GM12891 (cell line): ENCODE data around the gene FANCC.

Experiments
- DNase-seq: peaks from one replicate; pipeline ENCODE4 v3.0.0; 2011; ENCODE audit warnings: low spot score; ENCODE audit not compliant: insufficient read length
- FAIRE-seq: peaks from 2 replicates; lab custom pipeline; 2011; peaks lifted over from hg19 to GRCh38; lab: Jason Lieb, UNC
- PAX5 ChIP-seq: IDR thresholded peaks from 2 replicates; pipeline ENCODE4 v1.6.1; 2011; ENCODE audit warnings: low read length, moderate library complexity, mild to moderate bottlenecking; ENCODE audit not compliant: insufficient read depth, severe bottlenecking
- POLR2A ChIP-seq: IDR thresholded peaks from 2 replicates; pipeline ENCODE4 v1.6.1; 2011; ENCODE audit warnings: low read depth, low read length, control low read depth
- POLR2AphosphoS5 ChIP-seq: IDR thresholded peaks from 2 replicates; pipeline ENCODE4 v1.6.1; 2011; ENCODE audit warnings: low read depth, low read length, control low read depth
- POU2F2 ChIP-seq: IDR thresholded peaks from 2 replicates; pipeline ENCODE4 v1.6.1; 2011; ENCODE audit warnings: low read depth, mild to moderate bottlenecking, control low read depth, low read length, moderate library complexity
- SPI1 ChIP-seq: IDR thresholded peaks from 2 replicates; pipeline ENCODE4 v1.6.1; 2011; ENCODE audit warnings: low read depth, low read length, control low read depth
- TAF1 ChIP-seq: IDR thresholded peaks from 2 replicates; pipeline ENCODE4 v1.6.1; 2011; ENCODE audit warnings: low read depth, low read length, control low read depth

The FANCC gene

DNA sequence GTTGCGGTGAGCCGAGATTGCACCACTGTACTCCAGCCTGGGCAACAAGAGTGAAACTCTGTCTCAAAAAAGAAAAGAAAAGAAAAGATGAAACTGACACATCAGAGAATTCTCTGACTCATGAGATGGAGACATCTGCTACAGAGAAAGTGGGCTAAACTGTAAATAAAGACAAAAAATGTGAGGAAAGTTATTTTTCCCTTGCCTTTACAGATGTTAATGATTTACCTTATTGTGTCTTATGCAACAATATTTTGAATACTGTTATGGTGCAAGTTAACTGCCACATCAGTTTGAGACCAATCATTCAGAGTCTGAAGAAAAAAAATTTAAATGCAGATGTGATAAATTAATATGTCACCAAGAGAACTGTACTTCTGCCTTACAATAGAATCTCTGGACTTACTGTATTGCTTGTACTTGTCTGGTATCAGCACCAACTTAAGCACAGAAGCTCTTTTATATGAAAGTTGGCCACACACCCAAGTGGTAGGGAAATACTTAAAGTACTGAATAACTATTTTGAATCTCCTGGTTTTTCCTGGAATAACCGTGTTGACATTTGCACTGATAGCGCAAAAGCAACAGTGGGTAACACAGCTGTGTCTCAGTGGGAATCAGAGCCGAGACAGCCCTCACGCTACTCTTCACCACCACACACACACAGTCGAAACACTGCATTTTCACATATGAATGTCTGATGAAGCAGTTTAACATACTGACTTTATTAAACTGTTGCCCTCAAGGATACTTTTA is 169.9 kb downstream of the FANCC start:
- DNase-seq: no peak
- TF ChIP-seq TAF1: no peak
- FAIRE-seq: no peak

DNA sequence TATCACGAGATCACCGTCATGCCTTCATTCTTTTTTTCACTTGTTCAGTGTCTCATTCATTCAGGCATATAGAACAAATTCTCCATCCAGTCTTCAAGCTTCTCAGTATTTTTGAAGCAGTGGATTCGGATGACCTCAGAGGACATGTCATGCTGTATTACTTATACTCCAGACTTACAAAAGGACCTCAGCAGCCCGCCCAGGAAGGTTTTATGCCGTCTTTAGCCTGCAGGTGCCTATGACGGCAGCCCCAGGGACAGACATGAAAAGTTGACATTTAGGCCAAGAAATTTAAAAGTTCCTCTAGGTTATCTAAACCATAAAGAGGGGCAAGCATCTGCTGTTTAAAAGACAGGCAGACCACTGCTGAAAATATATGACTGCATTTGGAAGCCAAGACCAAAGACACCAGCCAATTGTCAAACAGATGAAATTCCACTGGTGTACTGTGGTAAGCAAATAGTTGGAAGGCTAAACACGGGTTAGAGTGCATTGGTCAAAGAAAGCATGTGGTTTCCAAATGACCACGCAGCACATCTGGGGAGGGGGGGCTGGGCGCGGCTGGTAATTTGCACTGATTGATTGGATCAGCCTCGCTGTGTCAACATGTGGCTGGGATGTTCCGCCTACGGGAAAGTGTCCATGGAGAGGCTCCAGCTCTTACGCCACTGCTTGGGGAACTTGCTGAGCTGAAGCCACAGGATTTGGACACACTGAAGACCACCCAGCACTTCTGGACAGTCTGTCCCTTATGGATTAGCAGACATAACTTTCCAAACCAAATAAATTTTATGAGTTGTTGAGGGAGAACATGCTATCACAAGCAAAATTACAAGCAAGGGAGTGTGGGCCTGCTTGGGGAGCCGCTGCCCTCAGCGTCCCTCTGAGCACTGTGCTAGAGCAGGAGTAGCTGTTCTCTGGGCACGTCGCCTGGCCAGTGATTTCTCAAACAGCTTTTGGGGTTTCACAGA is 173.6 kb downstream of the FANCC start:
- DNase-seq (no peak), FAIRE-seq (no peak)
- no peak for TF ChIP-seq SPI1
- no peak for TF ChIP-seq TAF1
- no peak for TF ChIP-seq POLR2A
- TF ChIP-seq POLR2AphosphoS5: no peak
- TF ChIP-seq POU2F2: no peak
- TF ChIP-seq PAX5: no peak

DNA sequence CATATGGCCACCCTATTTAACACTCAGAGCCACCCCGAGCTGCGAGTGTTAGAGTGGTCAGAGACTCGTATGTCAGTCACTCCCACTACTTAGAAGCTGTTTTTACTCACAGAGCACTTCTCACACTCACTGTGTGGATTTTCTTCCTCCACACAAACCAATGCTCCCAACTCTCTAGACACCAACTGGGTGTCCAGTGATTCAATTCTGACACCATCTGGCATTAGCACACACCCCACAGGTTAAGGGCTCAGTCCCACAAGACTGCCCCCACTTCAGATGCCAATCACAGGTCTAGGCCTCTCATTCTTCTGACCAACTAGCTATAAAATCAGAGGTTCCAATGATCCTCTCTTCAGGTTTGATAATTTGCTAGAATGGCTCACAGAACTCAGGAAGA is 174.8 kb downstream of the FANCC start:
- DNase-seq (no peak), FAIRE-seq (no peak)
- no peak for TF ChIP-seq TAF1
- no peak for TF ChIP-seq POLR2AphosphoS5
- no peak for TF ChIP-seq PAX5
- TF ChIP-seq POLR2A: no peak
- no peak for TF ChIP-seq POU2F2
- no peak for TF ChIP-seq SPI1

DNA sequence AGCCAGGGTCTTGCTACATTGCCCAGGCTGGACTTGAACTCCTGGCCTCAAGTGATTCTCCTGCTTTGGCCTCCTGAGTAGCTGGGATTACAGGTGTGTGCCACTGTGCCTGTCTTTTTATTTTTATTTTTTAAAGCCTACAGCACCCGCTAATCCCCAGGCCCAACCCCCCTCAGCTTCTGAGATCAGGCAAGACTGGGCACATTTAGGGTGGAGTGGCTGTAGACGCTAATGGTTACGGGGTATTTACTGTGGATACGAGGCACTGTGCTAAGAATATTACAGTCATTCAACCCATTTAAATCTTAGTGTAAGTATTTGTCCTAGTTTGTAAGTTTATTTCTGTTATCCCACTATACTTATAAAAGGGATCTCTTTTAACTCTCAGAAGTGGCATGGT is 175.2 kb downstream of the FANCC start:
- DNase-seq: no peak
- TF ChIP-seq POU2F2 (no peak), SPI1 (no peak), POLR2AphosphoS5 (no peak), PAX5 (no peak), TAF1 (no peak), POLR2A (no peak)
- no peak for FAIRE-seq

DNA sequence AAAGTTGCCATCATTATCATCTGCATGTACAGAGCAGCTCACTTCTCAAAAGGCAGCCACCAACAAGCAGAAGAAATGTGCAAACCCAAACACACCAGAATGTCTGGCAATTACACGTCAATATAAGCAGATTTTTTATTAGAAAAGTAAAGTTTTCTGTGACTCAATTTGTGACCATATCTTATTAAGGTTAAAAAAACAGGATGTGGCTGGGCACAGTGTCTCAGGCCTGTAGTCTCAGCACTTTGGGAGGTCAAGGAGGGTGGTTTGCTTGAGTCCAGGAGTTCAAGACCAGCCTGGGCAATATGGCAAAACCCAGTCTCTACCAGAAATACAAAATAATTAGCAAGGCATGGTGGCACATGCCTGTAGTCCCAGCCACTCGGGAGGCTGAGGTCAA is 176.7 kb downstream of the FANCC start:
- DNase-seq: no peak
- no peak for FAIRE-seq
- no peak for TF ChIP-seq TAF1

DNA sequence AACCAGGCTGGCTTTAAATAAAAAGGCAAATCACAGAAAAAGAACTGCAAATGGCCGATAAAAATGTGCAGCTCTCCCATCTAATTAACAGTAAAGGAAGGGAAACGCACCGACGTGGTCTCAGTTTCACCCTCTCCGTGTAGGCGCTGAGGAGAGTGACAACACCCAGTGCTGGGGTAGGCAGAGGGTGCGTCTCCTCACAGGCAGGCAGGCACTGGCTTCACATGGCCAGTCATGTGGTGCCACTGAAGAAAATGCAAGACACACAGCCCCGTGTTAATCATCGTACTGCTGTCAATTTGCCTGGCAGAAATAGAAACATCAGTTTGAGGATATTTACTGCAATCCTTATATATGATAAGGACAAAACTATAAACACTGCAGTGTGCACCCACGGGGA is 178.4 kb downstream of the FANCC start:
- DNase-seq (no peak), FAIRE-seq (no peak)
- TF ChIP-seq TAF1: no peak
- TF ChIP-seq SPI1: no peak
- TF ChIP-seq POLR2A: no peak
- TF ChIP-seq POLR2AphosphoS5: no peak
- no peak for TF ChIP-seq PAX5
- TF ChIP-seq POU2F2: no peak

DNA sequence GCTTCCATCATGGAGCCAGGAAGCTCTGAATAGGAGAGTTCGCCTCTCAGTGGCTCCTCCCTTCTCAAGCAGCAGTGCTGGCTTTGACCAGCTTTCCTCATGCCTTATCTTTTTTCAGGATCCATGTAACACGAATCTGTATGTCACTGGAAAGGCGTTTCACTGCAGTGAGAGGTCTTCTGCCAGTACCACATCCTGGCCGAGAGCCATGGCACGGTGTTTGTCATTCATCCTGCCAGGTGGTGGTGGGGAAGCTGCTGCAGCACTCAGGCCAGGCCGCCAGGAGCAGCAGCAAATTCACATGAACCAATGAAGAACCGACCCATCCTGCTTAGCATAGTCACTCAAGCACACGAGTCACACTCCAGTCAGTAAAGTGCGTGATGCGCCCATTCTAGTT is 179.0 kb downstream of the FANCC start:
- DNase-seq: no peak
- TF ChIP-seq POLR2AphosphoS5: no peak
- no peak for FAIRE-seq

DNA sequence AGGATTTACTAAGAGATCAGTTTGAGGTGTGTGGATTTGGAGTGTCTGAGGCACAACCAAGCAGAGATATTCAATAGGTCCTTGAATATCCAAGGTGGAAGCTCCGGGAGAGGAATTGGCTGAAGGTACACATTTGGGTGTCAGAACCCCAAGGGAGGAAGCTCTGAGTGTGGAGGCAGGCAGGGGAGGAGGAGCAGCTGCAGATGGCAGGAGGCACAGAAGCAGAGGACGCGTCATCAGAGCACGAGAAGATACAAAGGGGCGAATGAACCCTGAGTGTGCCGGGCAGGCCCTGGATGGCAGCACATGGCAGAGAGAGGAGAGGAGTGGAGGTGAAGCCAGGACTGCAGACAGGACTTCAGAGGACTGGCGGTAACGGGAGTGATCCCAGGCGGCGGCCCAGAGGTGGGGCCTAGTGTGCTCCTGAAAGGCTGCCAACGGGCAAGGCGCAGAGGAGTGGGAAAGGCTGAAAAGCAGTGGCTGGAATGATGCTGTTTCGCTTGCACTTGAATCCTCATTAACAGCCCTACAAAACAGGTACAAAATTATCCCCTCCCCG is 179.8 kb downstream of the FANCC start:
- FAIRE-seq: no peak
- no peak for DNase-seq
- no peak for TF ChIP-seq TAF1
- TF ChIP-seq SPI1: no peak
- TF ChIP-seq POLR2AphosphoS5: no peak
- TF ChIP-seq POU2F2: no peak
- TF ChIP-seq PAX5: no peak

DNA sequence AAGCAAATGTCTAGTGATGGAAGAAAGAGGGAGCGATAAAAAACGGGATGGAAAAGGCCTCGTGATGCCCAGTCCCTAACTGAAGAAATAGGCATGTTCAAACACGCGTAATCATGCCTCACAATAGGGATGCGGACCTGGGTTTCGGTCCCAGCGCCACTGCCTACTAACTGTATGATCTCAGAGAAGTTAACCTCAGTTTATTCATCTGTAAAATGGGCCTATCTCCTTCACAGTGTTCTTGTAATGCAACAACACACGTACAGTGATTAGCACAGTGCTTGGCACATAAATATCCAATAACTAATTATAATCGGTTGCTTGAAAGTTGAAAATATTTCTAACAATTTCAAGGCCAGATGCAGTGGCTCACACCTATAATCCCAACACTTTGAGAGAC is 181.8 kb downstream of the FANCC start:
- TF ChIP-seq POLR2AphosphoS5 (no peak), POLR2A (no peak), SPI1 (no peak), TAF1 (no peak), POU2F2 (no peak), PAX5 (no peak)
- no peak for FAIRE-seq
- DNase-seq: no peak

DNA sequence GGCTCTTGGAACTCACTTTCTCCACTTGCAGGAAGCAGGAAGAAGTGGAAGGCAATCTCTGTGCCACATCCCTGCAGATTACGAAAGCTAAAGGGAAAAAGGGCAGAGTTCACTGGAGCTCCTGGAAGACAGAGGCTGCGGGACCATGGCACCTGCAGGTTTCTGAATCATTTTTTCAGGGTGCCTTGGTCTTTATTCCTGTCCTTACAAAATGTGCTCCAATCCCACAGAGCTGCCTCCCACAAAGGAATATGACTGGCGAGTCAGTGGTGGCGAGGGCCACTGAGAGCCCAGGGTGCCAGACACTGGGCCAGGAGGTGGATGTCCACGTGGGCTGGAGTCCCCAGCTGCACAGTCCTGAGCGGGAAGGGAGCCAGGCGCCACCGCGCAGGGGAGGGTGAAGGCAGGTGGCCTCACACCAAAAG is 183.0 kb downstream of the FANCC start:
- FAIRE-seq (no peak), DNase-seq (no peak)
- TF ChIP-seq POU2F2: no peak
- no peak for TF ChIP-seq SPI1
- no peak for TF ChIP-seq TAF1
- TF ChIP-seq POLR2A: no peak
- no peak for TF ChIP-seq POLR2AphosphoS5
- no peak for TF ChIP-seq PAX5
